Vagina (tissue), 2 donors: ENCODE results near the gene CYP3A4.

Experiments
- POLR2A ChIP-seq, 2 donors: fragments of 450-650 bp; IDR thresholded peaks; one replicate each; pipeline ENCODE4 v1.6.1; 2017; ENCODE audit warnings: antibody characterized with exemption in 2 of 2, mild to moderate bottlenecking in 2 of 2, moderate library complexity in 2 of 2
- POLR2AphosphoS5 ChIP-seq, 2 donors: sonication (generic); formaldehyde crosslinking; IDR thresholded peaks; one replicate each; pipeline ENCODE4 v1.9.0; 2017; ENCODE audit warnings: antibody characterized with exemption in 2 of 2, mild to moderate bottlenecking in 2 of 2, low read depth in 1 of 2; ENCODE audit not compliant: insufficient read depth in 1 of 2
- TF ChIP-seq, protein P1 (sequence below), 3 experiments: fragments of 450-650 bp in 2 of 3; fragments of 200-600 bp in 1 of 3; sonication (generic) in 1 of 3; IDR thresholded peaks; one replicate each; pipeline ENCODE4 v1.5.1; 2017 to 2019; ENCODE audit warnings: antibody characterized with exemption in 3 of 3, mild to moderate bottlenecking in 2 of 3, moderate library complexity in 2 of 3

DNA sequence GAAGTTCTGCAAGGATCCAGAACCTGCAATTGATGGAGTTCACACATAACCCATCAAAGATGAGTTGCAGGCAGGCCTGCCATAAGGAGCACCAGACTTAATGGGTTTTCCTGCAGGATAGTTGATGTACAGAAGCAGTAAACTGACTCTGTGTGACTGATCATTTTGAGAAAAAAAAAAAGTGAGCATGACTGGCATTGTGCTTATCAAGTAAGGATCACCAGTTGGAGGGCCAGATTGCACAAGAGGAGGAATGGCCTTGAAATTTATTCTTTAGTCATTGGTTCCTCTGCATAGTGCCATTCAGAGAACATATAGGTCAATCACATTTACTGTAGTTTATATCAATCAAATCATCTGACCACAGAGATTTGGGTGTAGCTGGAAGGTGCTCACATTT lies 47.6 kb upstream of the CYP3A4 start:
- TF ChIP-seq, protein P1, sequence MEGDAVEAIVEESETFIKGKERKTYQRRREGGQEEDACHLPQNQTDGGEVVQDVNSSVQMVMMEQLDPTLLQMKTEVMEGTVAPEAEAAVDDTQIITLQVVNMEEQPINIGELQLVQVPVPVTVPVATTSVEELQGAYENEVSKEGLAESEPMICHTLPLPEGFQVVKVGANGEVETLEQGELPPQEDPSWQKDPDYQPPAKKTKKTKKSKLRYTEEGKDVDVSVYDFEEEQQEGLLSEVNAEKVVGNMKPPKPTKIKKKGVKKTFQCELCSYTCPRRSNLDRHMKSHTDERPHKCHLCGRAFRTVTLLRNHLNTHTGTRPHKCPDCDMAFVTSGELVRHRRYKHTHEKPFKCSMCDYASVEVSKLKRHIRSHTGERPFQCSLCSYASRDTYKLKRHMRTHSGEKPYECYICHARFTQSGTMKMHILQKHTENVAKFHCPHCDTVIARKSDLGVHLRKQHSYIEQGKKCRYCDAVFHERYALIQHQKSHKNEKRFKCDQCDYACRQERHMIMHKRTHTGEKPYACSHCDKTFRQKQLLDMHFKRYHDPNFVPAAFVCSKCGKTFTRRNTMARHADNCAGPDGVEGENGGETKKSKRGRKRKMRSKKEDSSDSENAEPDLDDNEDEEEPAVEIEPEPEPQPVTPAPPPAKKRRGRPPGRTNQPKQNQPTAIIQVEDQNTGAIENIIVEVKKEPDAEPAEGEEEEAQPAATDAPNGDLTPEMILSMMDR (IDR thresholded peaks at IDR 0.05) = no peak
- TF ChIP-seq POLR2A (IDR thresholded peaks at IDR 0.05) (no peak), POLR2AphosphoS5 (IDR thresholded peaks at IDR 0.05; ENCODE audit: insufficient read depth in 1 of 2, low read depth in 1 of 2) (no peak)
